ENCODE results near the gene PDZD7.

Gene PDZD7

DNA sequence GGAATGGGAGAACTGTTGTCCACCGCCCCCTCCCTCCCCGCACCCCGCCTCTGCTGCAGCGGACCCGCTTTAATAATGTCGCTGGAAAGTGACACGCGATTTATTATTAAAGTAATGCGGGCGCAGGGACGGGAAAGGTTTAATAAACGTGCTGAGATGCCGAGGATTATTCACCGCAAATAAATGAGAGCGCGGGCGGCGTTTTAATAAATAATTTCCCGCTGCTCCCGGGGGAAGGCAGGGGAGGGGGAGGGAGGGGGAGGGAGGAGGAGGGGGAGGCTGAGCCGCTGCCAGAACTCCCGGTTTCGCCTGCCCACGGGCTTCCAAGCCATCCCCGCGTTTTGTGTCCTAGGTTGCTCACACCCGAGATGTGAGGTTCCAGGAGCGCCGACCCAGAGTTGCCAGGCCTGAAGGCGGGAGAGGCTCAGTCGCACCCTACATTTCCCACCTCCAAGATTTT is 36.0 kb upstream of the PDZD7 start:
- H3K27me3 Mint-ChIP-seq (ENCODE audit: low read depth), result peaks cover 56% of the 10 kb centered on the region
- peaks cover 43% of the 10 kb centered on the region for H3K4me1 Mint-ChIP-seq
- H3K4me3 Mint-ChIP-seq, result peak overlapping the region; percentile 91 to 96 (median 93)
- TF ChIP-seq, protein P1, sequence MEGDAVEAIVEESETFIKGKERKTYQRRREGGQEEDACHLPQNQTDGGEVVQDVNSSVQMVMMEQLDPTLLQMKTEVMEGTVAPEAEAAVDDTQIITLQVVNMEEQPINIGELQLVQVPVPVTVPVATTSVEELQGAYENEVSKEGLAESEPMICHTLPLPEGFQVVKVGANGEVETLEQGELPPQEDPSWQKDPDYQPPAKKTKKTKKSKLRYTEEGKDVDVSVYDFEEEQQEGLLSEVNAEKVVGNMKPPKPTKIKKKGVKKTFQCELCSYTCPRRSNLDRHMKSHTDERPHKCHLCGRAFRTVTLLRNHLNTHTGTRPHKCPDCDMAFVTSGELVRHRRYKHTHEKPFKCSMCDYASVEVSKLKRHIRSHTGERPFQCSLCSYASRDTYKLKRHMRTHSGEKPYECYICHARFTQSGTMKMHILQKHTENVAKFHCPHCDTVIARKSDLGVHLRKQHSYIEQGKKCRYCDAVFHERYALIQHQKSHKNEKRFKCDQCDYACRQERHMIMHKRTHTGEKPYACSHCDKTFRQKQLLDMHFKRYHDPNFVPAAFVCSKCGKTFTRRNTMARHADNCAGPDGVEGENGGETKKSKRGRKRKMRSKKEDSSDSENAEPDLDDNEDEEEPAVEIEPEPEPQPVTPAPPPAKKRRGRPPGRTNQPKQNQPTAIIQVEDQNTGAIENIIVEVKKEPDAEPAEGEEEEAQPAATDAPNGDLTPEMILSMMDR (IDR thresholded peaks at IDR 0.05; ENCODE audit: unreplicated experiment in 3 of 3), result no peak
- no peaks in the 10 kb centered on the region for H3K36me3 Mint-ChIP-seq (ENCODE audit: low read depth)
- H3K27ac Mint-ChIP-seq, result no peak overlapping the region
- H3K9me3 Mint-ChIP-seq, result no peaks in the 10 kb centered on the region

DNA sequence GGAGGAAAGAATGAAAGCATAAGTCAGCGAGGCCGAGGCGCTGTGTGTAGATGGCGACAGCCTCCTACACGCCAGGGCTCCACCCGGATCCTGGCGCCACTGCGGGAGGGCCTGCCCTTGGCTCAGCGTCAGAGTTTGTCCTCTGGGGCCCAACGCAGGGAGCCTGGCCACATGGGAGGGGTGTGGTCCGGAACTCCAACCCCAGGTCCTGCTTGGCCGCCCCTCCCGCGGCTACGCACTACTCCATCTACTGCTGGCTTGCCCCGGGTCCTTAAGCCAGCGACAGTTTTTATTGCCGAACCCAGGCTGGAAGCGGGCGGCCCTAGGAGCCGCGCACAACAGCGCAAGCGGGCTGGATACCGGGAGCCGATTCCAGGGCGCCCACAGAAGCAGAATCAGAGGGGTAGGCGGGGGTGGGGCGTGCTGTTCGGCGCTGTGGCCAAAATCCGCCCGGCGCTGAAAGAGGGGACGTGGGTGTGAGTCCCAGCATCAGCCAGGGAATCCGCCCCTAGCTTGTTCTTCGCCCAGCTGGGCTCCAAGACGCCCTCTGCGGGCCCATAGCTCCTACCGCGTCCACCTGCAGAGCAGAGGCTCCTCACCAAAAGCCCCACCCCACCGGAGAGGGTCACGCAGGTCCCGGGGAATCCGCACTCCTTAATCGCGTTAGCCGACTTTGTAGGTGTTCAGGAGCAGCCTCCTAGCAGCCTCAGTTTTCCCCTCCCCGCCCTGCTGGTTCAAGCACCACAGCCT is 35.4 kb upstream of the PDZD7 start:
- peak overlapping the region; percentile 78 to 93 (median 91) for H3K4me3 Mint-ChIP-seq
- peaks cover 50% of the 10 kb centered on the region for H3K27me3 Mint-ChIP-seq (ENCODE audit: low read depth)
- TF ChIP-seq, protein P1 (IDR thresholded peaks at IDR 0.05; ENCODE audit: unreplicated experiment in 3 of 3), result peak; percentile 21 to 43 (median 38)

DNA sequence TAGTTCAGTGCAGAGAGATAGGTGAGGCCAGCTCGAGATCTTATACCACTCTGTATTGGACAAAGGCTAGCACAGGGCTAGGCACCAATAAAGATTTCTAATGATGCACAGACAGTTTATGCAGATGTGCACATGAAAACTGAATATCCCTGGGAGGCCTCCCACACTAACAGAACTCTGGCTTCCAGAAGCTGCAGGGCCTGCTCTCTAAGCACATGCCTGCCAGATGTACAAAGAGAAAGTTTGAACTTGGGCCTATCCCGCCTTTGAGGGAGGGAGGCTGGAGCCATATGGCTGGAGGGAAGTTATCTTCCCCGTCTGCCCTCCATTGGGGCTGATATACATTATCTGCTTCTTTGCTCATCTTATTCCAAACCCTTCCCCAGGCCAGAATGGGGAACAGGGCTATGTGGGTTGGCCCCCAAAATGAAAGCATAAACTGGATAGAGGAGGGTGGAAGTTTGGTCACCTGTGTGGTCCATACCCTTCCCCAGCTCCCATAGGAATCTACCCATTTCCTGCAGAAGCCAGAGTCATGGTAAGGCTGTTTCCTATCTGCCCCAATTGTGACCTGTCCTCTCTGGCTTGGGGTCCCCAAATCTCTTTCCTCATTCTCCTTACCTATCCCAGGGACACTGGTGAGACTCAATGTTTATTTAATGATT is 34.7 kb upstream of the PDZD7 start:
- H3K4me3 Mint-ChIP-seq, result peak overlapping the region; percentile 78 to 93 (median 91)

More for the DNA sequence above, 35.4 kb upstream of the PDZD7 start:
- H3K4me1 Mint-ChIP-seq, result peaks cover 42% of the 10 kb centered on the region
- H3K36me3 Mint-ChIP-seq (ENCODE audit: low read depth), result no peaks in the 10 kb centered on the region
- peak overlapping the region; percentile 3 to 69 (median 34) for H3K27ac Mint-ChIP-seq
- H3K9me3 Mint-ChIP-seq, result no peaks in the 10 kb centered on the region

DNA sequence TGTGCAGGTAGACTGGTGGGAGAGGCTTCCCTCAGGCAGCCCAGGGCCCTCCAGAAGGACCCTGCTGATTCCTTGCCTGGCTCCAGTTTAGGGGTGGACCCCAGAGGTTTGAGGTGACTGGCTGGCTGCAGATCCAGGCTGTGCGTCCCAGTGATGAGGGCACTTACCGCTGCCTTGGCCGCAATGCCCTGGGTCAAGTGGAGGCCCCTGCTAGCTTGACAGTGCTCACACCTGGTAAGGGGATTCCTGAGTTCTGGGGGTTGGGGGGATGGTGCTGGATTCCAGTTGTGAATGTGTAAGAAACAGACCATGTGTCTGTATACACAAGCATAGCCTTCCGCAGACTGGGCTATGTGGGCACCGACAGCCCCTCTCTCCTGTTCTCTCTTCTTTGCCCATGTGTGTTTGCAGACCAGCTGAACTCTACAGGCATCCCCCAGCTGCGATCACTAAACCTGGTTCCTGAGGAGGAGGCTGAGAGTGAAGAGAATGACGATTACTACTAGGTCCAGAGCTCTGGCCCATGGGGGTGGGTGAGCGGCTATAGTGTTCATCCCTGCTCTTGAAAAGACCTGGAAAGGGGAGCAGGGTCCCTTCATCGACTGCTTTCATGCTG is 33.6 kb upstream of the PDZD7 start:
- TF ChIP-seq, protein P1 (IDR thresholded peaks at IDR 0.05; ENCODE audit: unreplicated experiment in 3 of 3), result no peak
- Mint-ChIP-seq H3K27ac (peak overlapping the region in 1 of 3 experiments; percentile 69), H3K4me3 (peak overlapping the region; percentile 81 to 93 (median 93)), H3K4me1 (peaks cover 53% of the 10 kb centered on the region), H3K9me3 (no peaks in the 10 kb centered on the region), H3K27me3 (ENCODE audit: low read depth) (peaks cover 43% of the 10 kb centered on the region), H3K36me3 (ENCODE audit: low read depth) (no peaks in the 10 kb centered on the region)

More for the DNA sequence above, 34.7 kb upstream of the PDZD7 start:
- H3K27me3 Mint-ChIP-seq (ENCODE audit: low read depth), result peaks cover 43% of the 10 kb centered on the region
- no peaks in the 10 kb centered on the region for H3K36me3 Mint-ChIP-seq (ENCODE audit: low read depth)
- H3K27ac Mint-ChIP-seq, result peak overlapping the region; percentile 3 to 69 (median 34)
- peaks cover 43% of the 10 kb centered on the region for H3K4me1 Mint-ChIP-seq
- no peaks in the 10 kb centered on the region for H3K9me3 Mint-ChIP-seq
- TF ChIP-seq, protein P1 (IDR thresholded peaks at IDR 0.05; ENCODE audit: unreplicated experiment in 3 of 3), result no peak

DNA sequence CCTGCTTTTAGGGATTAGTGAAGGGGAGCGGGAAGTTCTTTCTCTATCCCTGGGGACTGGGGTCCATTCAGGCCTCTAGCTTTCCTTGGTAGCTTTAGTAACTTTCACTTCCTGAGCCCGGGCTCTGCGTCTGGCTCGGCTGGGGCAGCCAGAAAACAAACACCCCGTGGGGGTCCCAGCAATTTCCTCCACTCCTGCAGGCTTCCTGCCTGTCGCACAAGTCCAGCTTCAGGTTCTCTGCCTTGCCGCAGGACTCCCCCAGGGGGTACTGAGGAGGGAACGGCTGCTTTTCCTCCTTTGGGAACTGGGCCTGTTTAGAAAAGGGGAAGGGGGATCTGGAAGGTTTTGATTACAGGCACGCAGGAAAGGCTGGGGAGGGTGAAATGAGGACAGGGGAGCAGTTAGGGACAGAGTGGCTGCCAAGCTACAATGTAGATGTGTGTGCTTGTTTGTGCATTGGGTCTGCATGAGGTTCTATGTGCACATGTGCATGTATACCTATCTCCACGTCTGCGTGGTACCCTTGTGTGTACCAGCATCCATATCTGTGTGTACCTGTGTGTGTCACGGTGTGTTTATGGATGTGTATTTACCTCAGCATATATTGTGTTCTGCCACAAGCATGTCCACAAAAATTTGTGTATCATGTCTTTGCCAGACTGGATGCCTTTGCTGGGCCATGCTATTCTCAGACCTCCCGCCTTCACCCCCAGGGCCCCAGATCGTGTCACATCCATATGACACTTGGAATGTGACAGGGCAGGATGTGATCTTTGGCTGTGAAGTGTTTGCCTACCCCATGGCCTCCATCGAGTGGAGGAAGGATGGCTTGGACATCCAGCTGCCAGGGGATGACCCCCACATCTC is 32.9 kb upstream of the PDZD7 start:
- H3K4me1 Mint-ChIP-seq, result peaks cover 56% of the 10 kb centered on the region
- peak overlapping the region; percentile 81 to 93 (median 93) for H3K4me3 Mint-ChIP-seq
- TF ChIP-seq, protein P1 (IDR thresholded peaks at IDR 0.05; ENCODE audit: unreplicated experiment in 3 of 3), result no peak
- peaks cover 43% of the 10 kb centered on the region for H3K27me3 Mint-ChIP-seq (ENCODE audit: low read depth)
- H3K27ac Mint-ChIP-seq, result peak overlapping the region; percentile 43 to 75 (median 72)
- no peaks in the 10 kb centered on the region for H3K36me3 Mint-ChIP-seq (ENCODE audit: low read depth)
- no peaks in the 10 kb centered on the region for H3K9me3 Mint-ChIP-seq

Data from nephron (organoid).